H1 (cell line): ENCODE measurements around the gene CISTR. TPM values are rescaled to one million over a fixed set of nuclear protein-coding genes. Genes with fewer than 3 reads are reported as not detected.

Source experiments
- KDM5A ChIP-seq: fragments of 200-600 bp; IDR thresholded peaks from 2 replicates; pipeline ENCODE4 v1.7.1; 2012; ENCODE audit warnings: mild to moderate bottlenecking, low read length, inconsistent platforms, mixed read lengths
- polyA plus RNA-seq, 7 experiments: library from polyadenylated mRNA; depleted of rRNA in 3 of 7; stranded (reverse) in 5 of 7; unstranded in 2 of 7; fragments of >200 nt in 5 of 7; fragments of 200-250 nt in 2 of 7; gene quantifications; 1 replicate in 5 of 7; 2 replicates in 1 of 7; 4 replicates in 1 of 7; pipeline versions ENCODE4 v1.2.1 to v1.2.3, GENCODE V29; 2011 to 2013; ENCODE audit warnings: missing spikeins in 2 of 7, mixed read lengths in 2 of 7
- total RNA-seq: library from RNA; stranded (reverse); fragmentation: NEBNext Ultra II Directional; extraction: Animal tissue kit (Norgen Biotek cat#: 25700); gene quantifications from 2 replicates; pipeline ENCODE4 v1.2.1, GENCODE V29; 2021

The CISTR gene
- total and polyA plus RNA-seq, 2 of the 8 experiments (the other 6 are each of a cell fraction or from before 2014, with no cell fraction given), result not detected

- TF ChIP-seq KDM5A, result no peak
Measured at GRCh38 chr12:53720946-53721345, 30.8 kb downstream of the CISTR start (continued).
